GM19023 (cell line): ENCODE measurements around the gene ESYT3.

Experiments used
- ATAC-seq: cut with Tn5 transposase; IDR thresholded peaks from one replicate; pipeline ENCODE4 v1.9.1; 2021; ENCODE audit warnings: mild to moderate bottlenecking, moderate library complexity; ENCODE audit not compliant: unreplicated experiment

Gene ESYT3, protein sequence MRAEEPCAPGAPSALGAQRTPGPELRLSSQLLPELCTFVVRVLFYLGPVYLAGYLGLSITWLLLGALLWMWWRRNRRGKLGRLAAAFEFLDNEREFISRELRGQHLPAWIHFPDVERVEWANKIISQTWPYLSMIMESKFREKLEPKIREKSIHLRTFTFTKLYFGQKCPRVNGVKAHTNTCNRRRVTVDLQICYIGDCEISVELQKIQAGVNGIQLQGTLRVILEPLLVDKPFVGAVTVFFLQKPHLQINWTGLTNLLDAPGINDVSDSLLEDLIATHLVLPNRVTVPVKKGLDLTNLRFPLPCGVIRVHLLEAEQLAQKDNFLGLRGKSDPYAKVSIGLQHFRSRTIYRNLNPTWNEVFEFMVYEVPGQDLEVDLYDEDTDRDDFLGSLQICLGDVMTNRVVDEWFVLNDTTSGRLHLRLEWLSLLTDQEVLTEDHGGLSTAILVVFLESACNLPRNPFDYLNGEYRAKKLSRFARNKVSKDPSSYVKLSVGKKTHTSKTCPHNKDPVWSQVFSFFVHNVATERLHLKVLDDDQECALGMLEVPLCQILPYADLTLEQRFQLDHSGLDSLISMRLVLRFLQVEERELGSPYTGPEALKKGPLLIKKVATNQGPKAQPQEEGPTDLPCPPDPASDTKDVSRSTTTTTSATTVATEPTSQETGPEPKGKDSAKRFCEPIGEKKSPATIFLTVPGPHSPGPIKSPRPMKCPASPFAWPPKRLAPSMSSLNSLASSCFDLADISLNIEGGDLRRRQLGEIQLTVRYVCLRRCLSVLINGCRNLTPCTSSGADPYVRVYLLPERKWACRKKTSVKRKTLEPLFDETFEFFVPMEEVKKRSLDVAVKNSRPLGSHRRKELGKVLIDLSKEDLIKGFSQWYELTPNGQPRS

DNA sequence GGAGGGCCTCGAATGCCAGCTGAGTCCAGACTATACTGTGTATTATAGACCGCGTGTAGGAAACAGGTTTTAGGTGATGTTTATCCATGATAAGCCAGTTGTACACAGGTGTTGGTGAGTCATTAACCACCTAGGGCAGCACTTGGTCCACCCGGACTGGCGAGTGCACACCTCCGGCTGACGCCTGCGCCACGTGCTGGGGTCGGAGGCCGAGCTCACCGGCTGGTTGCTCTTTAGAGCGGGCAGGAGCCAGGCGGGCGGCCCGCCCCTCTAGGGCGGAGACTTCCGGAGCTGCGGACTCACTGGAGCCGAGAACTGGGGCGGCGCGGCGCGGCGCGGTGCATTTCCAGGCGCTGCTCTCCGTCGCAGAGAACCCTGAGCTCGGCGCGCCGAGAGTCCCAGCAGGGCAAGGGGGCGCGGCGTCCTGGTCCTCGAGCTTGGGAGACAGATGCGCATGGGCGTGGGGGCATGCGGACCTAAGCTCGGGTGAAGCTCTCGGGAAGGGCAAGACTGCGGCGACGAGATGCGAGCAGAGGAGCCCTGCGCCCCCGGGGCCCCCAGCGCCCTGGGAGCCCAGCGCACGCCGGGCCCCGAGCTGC, at the start of gene ESYT3:
TSS of gene ESYT3 (plus strand) at position 341 of the 599 bp plus-strand sequence. CDS start at position 524, 183 bp downstream.
- ATAC-seq, result no peak

DNA sequence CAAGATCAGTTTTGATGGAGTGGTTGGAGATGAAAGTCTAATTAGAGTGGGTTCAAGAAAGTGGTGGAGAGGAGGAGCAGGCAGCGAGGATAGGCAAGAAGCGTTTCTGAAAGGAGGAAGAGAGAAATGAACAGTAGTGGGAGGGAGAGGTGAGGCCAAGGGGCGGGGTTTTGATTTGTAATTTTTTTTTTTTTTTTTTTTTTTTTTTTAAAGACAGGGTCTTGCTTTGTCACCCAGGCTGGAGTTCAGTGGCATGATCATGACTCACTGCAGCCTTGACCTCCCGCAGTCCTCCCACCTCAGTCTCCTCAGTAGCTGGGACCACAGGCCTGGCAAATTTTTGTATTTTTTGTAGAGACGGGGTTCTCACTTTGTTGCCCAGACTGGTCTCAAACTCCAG, 49.4 kb upstream of the ESYT3 start:
- ATAC-seq, result no peak

DNA sequence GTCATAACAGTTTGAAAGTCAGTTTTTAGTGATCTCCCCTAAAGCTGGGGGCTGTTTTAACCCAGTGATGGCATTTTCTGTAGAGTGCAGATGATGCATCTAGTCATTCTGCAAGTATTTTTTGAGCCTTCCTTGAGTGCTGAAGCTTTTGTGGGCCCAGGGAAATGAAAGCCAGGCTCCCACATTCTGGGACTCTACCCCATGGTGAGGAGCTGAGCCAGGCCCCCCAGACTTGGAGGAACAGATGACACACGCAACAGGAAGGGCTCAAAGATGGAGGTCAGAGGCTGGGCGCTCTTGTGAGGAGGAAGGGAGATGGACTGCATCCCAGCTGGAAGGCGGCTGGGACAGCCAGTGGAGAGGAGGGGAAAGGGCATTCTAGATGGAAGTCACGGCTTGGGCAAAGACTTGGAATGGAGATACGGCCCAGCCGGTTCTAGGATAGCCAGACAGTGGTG, 45.2 kb upstream of the ESYT3 start:
- no peak for ATAC-seq

DNA sequence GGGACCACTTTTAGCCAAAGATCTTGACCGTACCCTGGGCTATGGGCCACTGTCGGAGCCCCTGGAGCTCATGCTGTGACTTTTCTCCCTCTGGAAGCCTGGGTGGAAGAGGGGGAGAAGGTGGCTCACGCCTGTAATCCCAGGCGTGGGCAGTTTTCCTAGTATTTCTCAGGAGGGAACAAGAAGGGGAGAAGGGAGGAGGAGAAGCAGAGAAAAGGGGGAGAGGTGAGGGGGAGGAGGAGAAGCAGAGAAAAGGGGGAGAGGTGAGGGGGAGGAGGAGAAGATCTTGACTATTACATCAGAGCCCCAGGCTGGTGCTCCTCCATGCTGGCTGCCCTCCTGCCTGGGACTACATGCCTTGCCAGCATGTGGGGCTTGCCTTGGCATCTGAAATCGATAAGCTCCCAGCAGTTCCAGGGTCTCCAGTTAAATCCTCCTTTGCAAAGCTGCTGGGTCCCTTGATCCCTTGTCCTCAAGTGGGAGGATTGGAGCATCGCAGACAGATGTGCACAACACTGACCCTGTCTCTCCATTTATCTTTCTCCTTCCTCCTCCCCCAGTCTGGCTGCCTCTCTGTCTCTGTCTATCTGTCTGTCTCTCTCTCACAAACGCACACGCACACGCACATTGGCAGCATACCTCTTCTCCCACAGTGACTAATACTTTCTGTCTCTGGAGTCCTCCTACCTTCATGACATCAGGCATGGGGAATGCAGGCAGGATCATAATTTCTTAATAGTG, 44.4 kb upstream of the ESYT3 start:
- no peak for ATAC-seq

DNA sequence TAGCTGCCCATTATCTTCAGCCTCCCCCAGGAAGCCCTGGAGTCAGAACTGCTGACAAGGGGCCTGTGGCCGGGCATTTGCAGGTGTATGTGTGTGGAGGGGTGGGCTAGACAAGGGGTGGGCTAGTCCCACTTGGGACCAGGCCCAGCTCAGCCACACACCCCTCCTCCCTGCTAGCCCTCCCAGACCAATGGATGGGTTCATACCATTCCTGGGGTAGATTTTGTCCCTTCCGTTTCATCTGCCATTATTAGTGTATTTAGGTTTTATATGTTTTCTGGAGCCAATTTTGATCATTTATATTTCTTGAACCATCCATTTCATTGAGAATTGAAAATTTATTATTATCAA, 43.9 kb upstream of the ESYT3 start:
- no peak for ATAC-seq

DNA sequence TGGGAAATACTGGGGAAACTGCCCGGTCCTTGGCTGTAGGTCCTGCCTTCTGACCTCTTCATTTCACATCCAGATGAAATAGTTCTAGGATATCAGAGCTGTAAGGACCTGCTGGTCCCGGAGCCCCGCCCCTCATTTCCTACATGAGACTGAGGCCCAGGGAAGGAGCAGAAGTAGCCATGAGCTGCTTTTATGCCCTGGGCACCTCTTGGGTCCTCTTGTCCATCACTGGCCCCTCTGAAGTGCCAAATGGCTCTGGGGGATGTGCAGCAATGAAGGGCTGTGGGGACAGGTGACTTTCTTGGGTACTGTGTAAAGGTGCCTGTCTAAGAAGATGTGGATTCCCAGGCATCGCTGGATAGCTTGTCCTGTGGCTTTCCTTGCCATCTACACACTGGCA, 40.3 kb upstream of the ESYT3 start:
- ATAC-seq, result no peak

DNA sequence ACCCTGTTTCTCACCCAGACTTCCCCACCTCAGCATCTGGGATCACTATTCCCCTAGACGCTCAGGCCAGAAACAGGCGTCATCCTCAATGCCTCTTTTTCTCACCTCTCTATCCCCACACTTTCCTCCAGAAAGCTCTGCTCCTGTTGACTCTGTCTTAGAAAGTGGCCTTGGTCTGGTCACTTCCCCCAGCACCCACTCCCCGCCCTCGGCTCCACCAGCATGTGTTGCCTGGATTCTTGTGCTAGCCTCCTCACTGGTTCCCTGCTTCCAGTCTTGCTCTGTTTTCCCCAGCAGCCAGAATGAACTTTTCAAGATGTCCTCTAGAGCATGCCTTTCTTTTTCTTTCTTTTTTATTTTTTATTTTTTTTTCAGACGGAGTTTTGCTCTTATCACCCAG, 39.7 kb upstream of the ESYT3 start:
- ATAC-seq, result no peak

DNA sequence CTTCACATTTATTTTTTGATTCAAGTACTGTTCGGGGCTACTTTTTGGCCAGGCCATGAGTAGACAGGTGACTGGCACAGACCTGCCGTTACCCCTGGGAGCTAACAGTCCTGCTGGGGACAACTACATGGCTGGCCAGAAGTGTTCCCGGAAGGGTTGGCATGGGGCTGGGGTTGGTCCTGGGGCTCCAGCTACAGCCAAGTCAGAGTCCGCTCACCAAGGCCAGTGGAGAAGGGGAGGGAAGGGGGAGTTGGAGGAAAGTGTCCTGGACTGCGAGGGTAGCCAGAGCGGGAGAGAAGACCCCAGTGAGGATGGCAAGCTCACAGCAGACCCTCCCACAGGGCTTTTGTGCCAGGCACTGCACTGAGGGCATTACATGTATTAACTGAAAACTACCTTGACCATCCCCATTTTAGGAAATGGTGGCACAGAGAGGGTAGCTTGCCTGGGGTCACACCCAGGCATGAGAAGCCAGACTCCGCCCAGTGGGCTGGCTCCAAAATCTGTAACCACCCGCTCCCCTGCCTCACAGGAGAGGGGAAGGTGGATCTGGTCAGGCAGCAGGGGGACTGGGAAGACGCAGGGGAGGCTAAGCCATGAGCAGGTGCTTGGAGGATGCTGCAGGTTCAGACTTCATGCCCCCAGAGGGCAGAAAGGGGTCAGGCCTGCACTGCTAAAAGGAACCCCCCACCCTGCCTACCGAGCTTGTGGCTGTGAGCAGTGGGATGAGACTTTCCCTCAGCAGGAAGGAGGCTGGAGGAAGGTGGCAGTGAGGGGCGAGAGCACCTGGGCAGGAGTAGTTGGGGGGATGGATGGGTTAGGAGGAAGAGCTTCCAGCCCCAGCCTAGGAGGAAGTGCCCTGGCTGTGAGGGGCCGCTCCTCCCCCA, 38.3 kb upstream of the ESYT3 start:
- ATAC-seq, result no peak

DNA sequence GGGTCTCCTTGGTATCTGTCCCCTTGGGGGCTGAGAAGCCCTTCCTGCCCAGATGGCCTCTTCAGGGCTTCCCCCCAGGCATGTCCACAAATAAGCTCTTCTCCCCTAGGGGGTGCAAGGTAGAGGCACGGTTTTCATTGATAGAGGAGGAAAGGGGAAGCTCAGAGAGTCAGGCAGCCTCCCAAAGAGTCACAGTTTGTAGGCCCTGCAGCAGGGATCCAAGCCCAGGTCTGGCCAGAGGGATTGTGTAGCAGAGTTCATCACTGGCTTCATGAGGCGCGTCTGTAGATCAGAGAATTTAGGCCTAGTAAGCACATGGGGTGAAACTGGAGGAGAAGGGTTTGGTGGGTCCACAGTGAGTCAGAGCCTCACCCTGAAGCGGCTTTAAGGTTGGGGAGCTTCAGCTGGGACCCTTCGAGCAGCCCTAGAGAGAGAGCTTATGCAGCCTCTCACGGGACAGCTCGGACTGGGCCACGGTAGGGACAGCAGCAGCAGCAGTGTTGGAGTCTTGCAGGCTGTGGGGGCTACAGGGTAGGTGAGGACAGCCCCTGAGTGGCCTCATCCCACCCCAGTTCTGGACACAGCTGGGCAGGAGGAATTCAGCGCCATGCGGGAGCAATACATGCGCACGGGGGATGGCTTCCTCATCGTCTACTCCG, 37.5 kb upstream of the ESYT3 start:
- ATAC-seq, result no peak

DNA sequence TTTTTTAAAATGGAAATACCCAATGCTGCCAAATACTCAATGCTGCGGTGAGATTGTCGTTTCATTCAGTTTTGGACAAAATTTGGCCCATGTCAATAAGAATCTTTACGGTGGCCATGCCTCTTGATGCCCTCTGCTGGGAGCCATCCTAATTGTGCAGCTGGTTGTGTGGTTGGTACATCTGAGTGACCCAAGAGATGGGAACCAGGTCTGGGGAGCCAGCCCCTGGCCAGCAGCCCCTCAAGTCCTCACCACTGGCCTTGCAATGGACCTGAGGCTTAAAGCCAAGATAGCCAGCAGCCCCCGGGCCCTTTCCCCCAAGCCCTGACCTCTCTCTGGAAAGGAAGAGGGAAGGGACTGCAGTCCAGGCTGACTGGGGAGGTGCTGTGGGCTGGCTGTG, 36.4 kb upstream of the ESYT3 start:
- no peak for ATAC-seq

DNA sequence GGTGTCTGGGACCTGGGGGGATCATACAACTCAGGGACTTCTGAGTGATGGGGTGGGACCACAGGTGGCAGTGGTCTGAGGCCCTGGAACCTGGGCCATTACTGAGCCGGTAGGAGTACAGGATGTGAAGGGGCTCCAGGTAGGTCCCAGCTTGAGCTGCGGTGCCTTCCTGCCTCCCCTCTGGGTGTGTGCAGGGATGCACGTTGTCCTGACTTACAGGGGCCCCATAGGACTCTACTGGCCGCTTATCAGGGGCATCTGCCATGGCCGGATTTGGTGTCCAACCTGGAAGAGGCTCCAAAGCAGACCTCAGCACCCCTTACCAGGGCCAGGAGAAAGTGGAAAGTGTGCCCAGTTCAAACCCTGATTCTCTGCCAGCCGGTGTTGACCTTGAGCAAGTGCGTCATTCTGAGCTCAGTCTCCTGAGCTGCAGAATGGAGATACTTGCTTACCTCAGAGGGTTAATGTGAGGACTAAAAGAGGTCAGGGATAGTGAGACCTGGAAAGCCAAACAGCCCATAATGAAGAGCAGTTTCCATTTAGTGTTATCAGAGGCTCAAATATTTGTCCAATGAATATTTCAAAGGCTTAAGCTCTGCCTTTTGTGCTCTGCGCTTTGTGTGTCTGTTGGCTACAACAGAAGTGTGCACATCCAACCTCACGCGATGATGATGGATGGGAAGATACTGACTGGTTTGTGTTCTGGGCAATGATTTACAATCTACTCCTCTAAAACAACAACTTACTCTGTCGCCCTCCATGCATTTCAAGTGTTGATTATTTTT, 35.4 kb upstream of the ESYT3 start:
- no peak for ATAC-seq

DNA sequence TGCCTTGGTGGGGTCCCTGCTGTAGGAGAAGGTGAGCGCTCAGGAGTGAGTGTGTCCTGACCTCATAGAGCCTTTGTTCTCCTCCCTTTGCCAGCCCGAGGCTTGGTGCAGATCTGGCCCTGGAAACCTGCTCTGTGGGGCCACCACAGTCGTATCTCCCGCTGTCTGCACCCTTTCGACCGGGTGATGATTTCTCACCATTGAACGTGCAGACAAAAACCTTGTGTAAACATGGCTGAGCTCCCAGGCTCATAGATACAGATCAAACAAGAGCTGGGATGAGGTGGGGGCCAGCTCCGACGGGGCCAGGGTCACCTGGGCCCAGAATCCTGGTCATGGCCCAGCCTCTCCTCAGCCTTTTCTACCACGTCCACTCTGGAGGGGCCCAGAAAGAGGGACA, 34.6 kb upstream of the ESYT3 start:
- ATAC-seq, result no peak

DNA sequence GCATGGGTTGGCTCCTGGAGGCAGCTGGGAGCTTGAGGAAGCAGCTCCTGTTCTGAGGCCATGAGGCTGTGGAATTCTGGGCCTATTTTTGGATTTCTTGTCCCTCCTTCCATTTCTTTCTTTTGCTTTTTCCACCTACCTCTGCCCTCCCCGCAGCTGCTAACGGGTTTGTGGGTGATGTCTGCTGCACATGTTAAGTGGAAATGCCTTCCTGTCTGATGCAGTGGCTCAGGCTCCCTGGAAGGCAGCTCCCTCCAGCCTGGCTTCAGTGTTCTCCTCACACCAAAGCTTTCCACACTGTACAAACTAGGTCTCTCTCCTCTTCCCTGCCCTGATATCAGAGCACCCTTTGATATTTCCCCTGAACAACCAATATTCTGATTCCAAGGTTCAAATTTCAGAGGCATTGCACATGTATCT, 33.8 kb upstream of the ESYT3 start:
- no peak for ATAC-seq

DNA sequence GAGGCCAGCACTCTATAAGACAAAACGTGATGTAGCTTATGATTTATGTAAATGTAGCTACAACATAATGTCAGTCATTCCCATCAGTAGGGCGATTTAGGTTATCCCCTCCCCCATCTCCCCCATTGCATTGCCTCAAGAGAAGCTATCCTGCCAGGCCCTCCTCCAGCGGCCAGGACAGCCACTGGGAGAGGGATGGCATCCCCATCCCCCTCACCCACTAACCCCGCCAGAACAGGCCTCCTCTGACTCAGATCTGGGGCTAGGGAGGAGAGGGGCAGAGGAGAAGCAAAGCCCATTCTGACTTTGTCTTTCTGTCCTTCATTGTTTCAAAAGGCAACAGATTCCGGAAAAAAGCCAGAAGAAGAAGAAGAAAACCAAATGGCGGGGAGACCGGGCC, 32.6 kb upstream of the ESYT3 start:
- no peak for ATAC-seq

DNA sequence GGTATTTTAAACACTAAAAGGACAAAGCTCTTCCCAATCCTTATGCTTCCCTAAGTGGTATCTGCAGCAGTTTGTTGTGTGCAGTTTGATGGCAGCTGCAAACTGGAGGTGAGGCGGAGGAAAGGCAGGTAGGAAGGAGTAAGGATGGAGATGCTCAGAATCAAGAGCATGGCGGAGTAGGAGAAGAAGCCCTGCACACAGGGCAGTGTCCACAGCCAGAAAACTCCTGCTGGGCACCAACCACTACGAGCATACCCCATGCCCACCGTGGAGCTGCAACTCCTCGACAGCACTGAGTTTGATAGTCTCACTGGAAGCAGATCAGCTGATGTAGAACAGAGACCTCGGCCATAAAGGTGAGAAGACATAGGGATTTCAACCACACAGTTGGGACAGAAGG, 30.3 kb upstream of the ESYT3 start:
- ATAC-seq, result no peak

DNA sequence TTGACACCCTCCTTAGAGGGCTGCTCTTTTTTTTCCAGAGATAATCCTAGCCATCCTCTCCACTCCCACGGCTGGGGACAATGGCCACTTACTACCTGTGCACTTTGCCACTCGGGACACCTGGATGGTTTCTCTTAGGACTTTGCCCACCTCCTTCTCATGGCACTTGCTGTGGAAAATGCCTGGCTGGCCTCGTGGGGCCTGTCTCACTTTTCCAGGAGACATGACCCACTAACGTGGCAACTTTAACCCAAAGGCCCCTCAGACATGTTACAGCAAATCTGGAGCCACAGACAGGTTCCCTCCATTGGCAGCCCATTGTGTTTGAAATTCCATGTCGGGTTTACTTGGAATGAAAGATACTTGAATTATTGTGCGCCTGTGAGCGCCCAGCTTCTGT, 29.4 kb upstream of the ESYT3 start:
- no peak for ATAC-seq

DNA sequence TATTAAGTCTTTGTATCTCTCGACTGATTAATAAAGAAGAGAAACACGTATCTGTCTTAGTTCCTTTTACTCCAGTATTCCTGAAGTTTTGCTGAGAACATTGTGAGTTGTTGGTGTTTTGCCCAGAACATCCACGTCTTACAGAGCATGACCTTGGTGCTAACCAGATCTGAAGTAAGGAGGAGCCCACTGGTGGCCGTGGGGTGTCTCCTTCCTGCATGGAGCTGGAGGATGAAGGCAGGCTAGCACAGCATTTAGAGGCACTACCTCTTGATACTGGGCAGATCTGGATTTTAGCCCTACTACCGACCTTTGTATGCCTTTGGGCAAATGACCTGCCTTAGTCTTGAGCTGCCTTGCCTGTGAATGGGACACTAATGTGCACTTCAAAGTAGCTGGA, 28.9 kb upstream of the ESYT3 start:
- ATAC-seq, result no peak

DNA sequence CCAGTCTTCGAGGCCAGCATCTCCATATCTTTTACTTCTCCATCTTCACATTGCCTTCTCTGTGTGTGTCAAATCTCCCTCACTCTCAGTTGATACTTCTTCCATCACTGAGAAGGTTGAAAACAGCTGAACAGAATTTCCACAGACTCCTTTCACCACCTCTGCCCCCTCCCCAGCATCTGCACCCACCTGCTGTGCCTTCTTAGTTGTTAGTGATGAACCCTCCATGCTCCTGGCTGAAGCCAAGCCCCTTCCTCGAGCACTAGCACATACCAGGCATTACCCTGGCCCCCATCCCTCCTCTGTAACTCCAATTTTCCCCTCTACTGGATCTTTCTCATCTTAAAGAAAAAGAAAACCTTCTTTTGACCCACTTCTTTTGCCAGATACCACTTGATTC, 27.8 kb upstream of the ESYT3 start:
- ATAC-seq, result no peak
